ENCODE measurements around the gene MEX3C. TPM values are rescaled to one million over a fixed set of nuclear protein-coding genes. Genes with fewer than 3 reads are reported as not detected.

Gene MEX3C
- total RNA-seq, 1 donor from 2014 or later: 27.2 TPM

- no peak for DNase-seq (ENCODE audit: low spot score)
These were observed 42.9 kb downstream of the MEX3C start for GRCh38 chr18:51154431-51155063.

- no peak for DNase-seq (ENCODE audit: low spot score)
These were observed 43.7 kb downstream of the MEX3C start for GRCh38 chr18:51153659-51154371.

- DNase-seq (ENCODE audit: low spot score): no peak
These were observed 45.6 kb downstream of the MEX3C start for GRCh38 chr18:51151568-51152511.

- no peak for DNase-seq (ENCODE audit: low spot score)
These were observed 46.3 kb downstream of the MEX3C start for GRCh38 chr18:51151185-51151567.

GRCh38 chr18:51150113-51150700 is 47.3 kb downstream of the MEX3C start:
- DNase-seq (ENCODE audit: low spot score): no peak

- no peak for DNase-seq (ENCODE audit: low spot score)
These were observed 47.8 kb downstream of the MEX3C start for GRCh38 chr18:51149670-51150069.

- no peak for DNase-seq (ENCODE audit: low spot score)
These were observed 50.6 kb downstream of the MEX3C start for GRCh38 chr18:51146909-51147308.

- DNase-seq (ENCODE audit: low spot score): no peak
These were observed 58.5 kb downstream of the MEX3C start for GRCh38 chr18:51138936-51139335.

GRCh38 chr18:51137891-51138290 is 59.6 kb downstream of the MEX3C start:
- no peak for DNase-seq (ENCODE audit: low spot score)

GRCh38 chr18:51137026-51137729 is 60.3 kb downstream of the MEX3C start:
- no peak for DNase-seq (ENCODE audit: low spot score)

GRCh38 chr18:51135795-51136194 is 61.7 kb downstream of the MEX3C start:
- no peak for DNase-seq (ENCODE audit: low spot score)

GRCh38 chr18:51135364-51135763 is 62.1 kb downstream of the MEX3C start:
- DNase-seq (ENCODE audit: low spot score): no peak

GRCh38 chr18:51134721-51135120 is 62.8 kb downstream of the MEX3C start:
- DNase-seq (ENCODE audit: low spot score): no peak

GRCh38 chr18:51133580-51134160 is 63.8 kb downstream of the MEX3C start:
- no peak for DNase-seq (ENCODE audit: low spot score)

GRCh38 chr18:51132256-51132935 is 65.1 kb downstream of the MEX3C start:
- no peak for DNase-seq (ENCODE audit: low spot score)

- no peak for DNase-seq (ENCODE audit: low spot score)
These were observed 68.9 kb downstream of the MEX3C start for GRCh38 chr18:51128533-51128932.

- DNase-seq (ENCODE audit: low spot score): no peak
These were observed 69.8 kb downstream of the MEX3C start for GRCh38 chr18:51127664-51128063.

GRCh38 chr18:51125976-51126375 is 71.5 kb downstream of the MEX3C start:
- no peak for DNase-seq (ENCODE audit: low spot score)

All from mesenteric fat pad (tissue), 1 donor.